GM10248 (cell line): ENCODE data around the gene MARS1.

Source experiments
- CTCF ChIA-PET: fragments of 300-600 bp; sonication (Branson Sonifier 250); formaldehyde crosslinking; extraction: SDS; loops from one replicate; lab custom pipeline; 2021; ENCODE audit warnings: antibody characterized with exemption; lab: Yijun Ruan, JAX
- POLR2A ChIA-PET: fragments of 350-650 bp; sonication (Branson Sonifier 250); formaldehyde crosslinking; extraction: SDS; loops from one replicate; lab custom pipeline; 2020; ENCODE audit warnings: antibody characterized with exemption; lab: Yijun Ruan, JAX
- DNase-seq: peaks from one replicate; pipeline ENCODE4 v3.0.0; 2012; ENCODE audit errors: extremely low spot score
- CTCF ChIP-seq: IDR thresholded peaks from 2 replicates; pipeline ENCODE4 v1.5.1; 2012; ENCODE audit warnings: mild to moderate bottlenecking, low read depth; ENCODE audit errors: extremely low read depth, missing control alignments, control extremely low read depth

Gene MARS1

GRCh38 chr12:57549909-57550640, 62.2 kb downstream of the MARS1 start, which contains the start of gene KIF5A:
TSS of gene KIF5A (plus strand) at chr12:57550044. CDS start at chr12:57550272, 228 bp downstream.
- POLR2A ChIA-PET = no interaction called here
- CTCF ChIA-PET = no interaction called here
- TF ChIP-seq CTCF = no peak
- DNase-seq = peak; percentile 77

GRCh38 chr12:57550641-57551549, 63.0 kb downstream of the MARS1 start:
- CTCF ChIA-PET = no interaction called here
- no peak for TF ChIP-seq CTCF
- POLR2A ChIA-PET = no interaction called here
- no peak for DNase-seq

GRCh38 chr12:57551637-57552305, 63.9 kb downstream of the MARS1 start:
- ChIA-PET CTCF (interaction anchor here (4.1 kb wide), 1 partner anchor 32 kb away, joined by 27 read pairs; no protein-coding TSS in a partner anchor), POLR2A (no interaction called here)
- no peak for DNase-seq
- no peak for TF ChIP-seq CTCF

- TF ChIP-seq CTCF = no peak
- ChIA-PET CTCF (interaction anchor here (0.7 to 4.1 kb wide), 4 partner anchors 19 to 81 kb away, joined by 3 to 27 read pairs (median 4); partner anchors contain the start of gene B4GALNT1), POLR2A (no interaction called here)
- no peak for DNase-seq
Measured at GRCh38 chr12:57552306-57552651, 64.4 kb downstream of the MARS1 start.

- CTCF ChIA-PET = interaction anchor here (0.7 to 4.1 kb wide), 4 partner anchors 18 to 80 kb away, joined by 3 to 27 read pairs (median 4); partner anchors contain the start of gene B4GALNT1
- DNase-seq = no peak
- no peak for TF ChIP-seq CTCF
- POLR2A ChIA-PET = no interaction called here
Measured at GRCh38 chr12:57552835-57553313, 65.0 kb downstream of the MARS1 start.
